GM12878 (cell line): ENCODE results near the gene GNAZ. TPM values are rescaled to one million over a fixed set of nuclear protein-coding genes. Genes with fewer than 3 reads are reported as not detected.

Experiments
- ATAC-seq: fragments of 200-7000 bp; cut with Tn5 transposase; 3 replicates; pipeline ENCODE4 v1.9.1; 2020; ENCODE audit warnings: mild to moderate bottlenecking, moderate library complexity
- BruUV-seq: library from RNA; stranded (reverse); fragments of 400-500 nt; replicated peaks from 2 replicates; lab custom pipeline; 2021; lab: Mats Ljungman, UMichigan
- CTCF ChIA-PET: fragments of 300-600 bp; sonication (Branson Sonifier 250); formaldehyde crosslinking; extraction: SDS; loops from one replicate; lab custom pipeline; 2021; ENCODE audit warnings: inconsistent platforms; lab: Yijun Ruan, JAX
- POLR2A ChIA-PET: fragments of 350-600 bp; formaldehyde crosslinking; extraction: SDS; loops from one replicate; lab custom pipeline; 2021; ENCODE audit warnings: inconsistent platforms; lab: Charles Lee
- RAD21 ChIA-PET: fragments of 300-600 bp; sonication (Branson Sonifier 250); formaldehyde crosslinking; loops from one replicate; lab custom pipeline; 2023; ENCODE audit warnings: antibody characterized with exemption; ENCODE audit not compliant: unreplicated experiment; lab: Charles Lee
- SMC1A ChIA-PET: fragments of 300-600 bp; sonication (Branson Sonifier 250); formaldehyde crosslinking; loops from one replicate; lab custom pipeline; 2023; ENCODE audit not compliant: unreplicated experiment, uncharacterized antibody; lab: Charles Lee
- DNase-seq: peaks from one replicate; pipeline ENCODE4 v3.0.0-alpha.2; 2011; ENCODE audit warnings: low read depth, low spot score
- FAIRE-seq: peaks from 3 replicates; lab custom pipeline; 2011; peaks lifted over from hg19 to GRCh38; lab: Jason Lieb, UNC
- H2AFZ ChIP-seq: 2 replicates; pipeline ENCODE4 v1.6.0; 2011; ENCODE audit warnings: low read depth, low read length, control low read depth; ENCODE audit not compliant: control insufficient read depth
- H3K27ac ChIP-seq: 2 replicates; pipeline ENCODE4 v1.5.1; 2011; ENCODE audit warnings: control low read depth; ENCODE audit not compliant: control insufficient read depth, insufficient read depth
- H3K27me3 ChIP-seq, 2 experiments: replicated peaks in 1 of 2; 2 replicates each; pipeline versions ENCODE4 v1.6.0 to v1.6.1; 2011; ENCODE audit warnings: low read length in 1 of 2; ENCODE audit not compliant: control insufficient read depth in 2 of 2, insufficient read depth in 2 of 2
- H3K36me3 ChIP-seq, 2 experiments: 2 replicates each; pipeline ENCODE4 v1.5.1; 2011; ENCODE audit warnings: low read length in 1 of 2; ENCODE audit not compliant: control insufficient read depth in 2 of 2, insufficient read depth in 2 of 2
- H3K4me1 ChIP-seq: 2 replicates; pipeline ENCODE4 v1.6.1; 2011; ENCODE audit warnings: mild to moderate bottlenecking, low read length, moderate library complexity, mixed read lengths; ENCODE audit not compliant: control insufficient read depth, insufficient read depth
- H3K4me2 ChIP-seq: 2 replicates; pipeline ENCODE4 v1.6.0; 2011; ENCODE audit warnings: control low read depth; ENCODE audit not compliant: control insufficient read depth, insufficient read depth
- H3K4me3 ChIP-seq: fragments of 200-600 bp; sonication (generic); 2 replicates; pipeline ENCODE4 v1.5.1; 2016
- H3K79me2 ChIP-seq: 2 replicates; pipeline ENCODE4 v1.6.0; 2011; ENCODE audit warnings: low read length; ENCODE audit not compliant: control insufficient read depth, insufficient read depth
- H3K9ac ChIP-seq: 2 replicates; pipeline ENCODE4 v1.8.0; 2011; ENCODE audit warnings: low read length, control low read depth, mixed read lengths; ENCODE audit not compliant: control insufficient read depth, insufficient read depth
- H3K9me3 ChIP-seq: replicated peaks from 3 replicates; pipeline ENCODE4 v1.5.1; 2011; ENCODE audit warnings: mild to moderate bottlenecking, low read length; ENCODE audit not compliant: control insufficient read depth, insufficient read depth
- H4K20me1 ChIP-seq: 2 replicates; pipeline ENCODE4 v1.6.0; 2011; ENCODE audit not compliant: control insufficient read depth, insufficient read depth
- BACH1 ChIP-seq: fragments of 450-650 bp; IDR thresholded peaks from 2 replicates; pipeline ENCODE4 v1.6.1; 2017; ENCODE audit warnings: mild to moderate bottlenecking, borderline replicate concordance
- BCL3 ChIP-seq: IDR thresholded peaks from 2 replicates; pipeline ENCODE4 v1.6.1; 2011; ENCODE audit warnings: borderline replicate concordance, low read depth, mild to moderate bottlenecking, moderate library complexity, low read length; ENCODE audit not compliant: insufficient read depth, poor library complexity, severe bottlenecking
- E2F4 ChIP-seq: IDR thresholded peaks from 2 replicates; pipeline ENCODE4 v1.6.1; 2012; ENCODE audit warnings: low read depth, low read length, improper control_type of control experiment
- FOXM1 ChIP-seq: IDR thresholded peaks from 2 replicates; pipeline ENCODE4 v1.6.1; 2012; ENCODE audit warnings: low read depth, mild to moderate bottlenecking, inconsistent platforms, low read length, moderate library complexity
- HDGF ChIP-seq: fragments of 450-650 bp; IDR thresholded peaks from 2 replicates; pipeline ENCODE4 v1.6.1; 2016; ENCODE audit warnings: antibody characterized with exemption
- MAX ChIP-seq: IDR thresholded peaks from 2 replicates; pipeline ENCODE4 v1.6.1; 2012; ENCODE audit warnings: low read depth, low read length, improper control_type of control experiment
- MTA3 ChIP-seq: IDR thresholded peaks from 2 replicates; pipeline ENCODE4 v1.6.1; 2012; ENCODE audit warnings: low read length, inconsistent platforms, borderline replicate concordance
- RAD21 ChIP-seq: IDR thresholded peaks from 2 replicates; pipeline ENCODE4 v1.6.1; 2011; ENCODE audit warnings: mild to moderate bottlenecking, low read depth, low read length, moderate library complexity; ENCODE audit not compliant: insufficient read depth
- TCF7 ChIP-seq: IDR thresholded peaks from 2 replicates; pipeline ENCODE4 v1.6.1; 2014; ENCODE audit warnings: antibody characterized with exemption, borderline replicate concordance
- YBX1 ChIP-seq: fragments of 450-650 bp; IDR thresholded peaks from 2 replicates; pipeline ENCODE4 v1.6.1; 2016; ENCODE audit warnings: antibody characterized with exemption
- ZNF384 ChIP-seq: IDR thresholded peaks from 2 replicates; pipeline ENCODE4 v1.6.1; 2012; ENCODE audit warnings: low read depth, mild to moderate bottlenecking, low read length, improper control_type of control experiment, borderline replicate concordance
- WGBS: methylation state at CpG from one replicate; pipeline ENCODE4 v1.1.6; 2016; ENCODE audit warnings: low lambda C conversion rate; ENCODE audit not compliant: insufficient replicate concordance, insufficient coverage; ENCODE audit errors: missing lambda C conversion rate; 5-methylcytosine and 5-hydroxymethylcytosine counted together
- in situ Hi-C: fragments of 300-500 bp; cut with MboI; formaldehyde crosslinking; loops from 9 replicates; pipeline ENCODE4 v1.14.3; 2018; ENCODE audit warnings: mixed read lengths
- intact Hi-C: fragments of 100-400 bp; cut with micrococcal nuclease; formaldehyde crosslinking; loops from one replicate; pipeline ENCODE4 v1.14.2; 2022; ENCODE audit not compliant: unreplicated experiment
- polyA plus RNA-seq, 11 experiments: library from polyadenylated mRNA; depleted of rRNA in 4 of 11; unstranded in 6 of 11; stranded (reverse) in 5 of 11; fragments of >200 nt; fragmentation: Nextera tagmentation in 4 of 11; fragmentation: Illumina TruSeq in 1 of 11; extraction: Ambion mirVana in 4 of 11; extraction: Trizol in 1 of 11; gene quantifications; 1 replicate in 1 of 11; 2 replicates in 10 of 11; pipeline versions ENCODE4 v1.2.1 to v1.2.3, GENCODE V29; 2011 to 2016; ENCODE audit warnings: inconsistent platforms in 2 of 11, missing spikeins in 2 of 11, low read depth in 1 of 11
- total RNA-seq, 4 experiments: library from RNA; depleted of rRNA in 3 of 4; stranded (reverse); fragments of >200 nt in 3 of 4; fragmentation: Illumina TruSeq in 1 of 4; extraction: Trizol in 1 of 4; gene quantifications; 2 replicates each; pipeline versions ENCODE4 v1.2.1 to v1.2.3, GENCODE V29; 2013 to 2021

The GNAZ gene
- total and polyA plus RNA-seq, 10 of the 15 experiments (the other 5 are each of a cell fraction or from before 2014, with no cell fraction given), result 0.09 to 1.0 (median 0.44) TPM; not detected in 1

- no peak for DNase-seq
- in situ Hi-C loops, result no loop called here
- no peak overlapping the region for H3K4me2 ChIP-seq
- no peak overlapping the region for H3K27ac ChIP-seq
- WGBS, result 37% methylated on average over 2 of the region's 2 CpGs
- H3K9me3 ChIP-seq, result no peaks in the 10 kb centered on the region
- no TSS peak for BruUV-seq
- TF ChIP-seq YBX1, result no peak
- TF ChIP-seq E2F4, result no peak
- TF ChIP-seq FOXM1, result no peak
- TF ChIP-seq ZNF384, result no peak
- no peak for TF ChIP-seq RAD21
- TF ChIP-seq BCL3, result no peak
- no peak for TF ChIP-seq TCF7
- TF ChIP-seq HDGF, result no peak
- TF ChIP-seq MAX, result no peak
- no peak for TF ChIP-seq BACH1
- TF ChIP-seq MTA3, result no peak
- TF ChIP-seq, all 136 proteins: peak for 0
- intact Hi-C loops, result no loop called here
- SMC1A ChIA-PET, result interaction anchor here (1.1 to 1.8 kb wide), 2 partner anchors 12 to 23 kb away, joined by 4 read pairs; no protein-coding TSS in a partner anchor
- FAIRE-seq (no peak), ATAC-seq (no peak)
- Histone ChIP-seq H3K36me3 (no peaks in the 10 kb centered on the region), H4K20me1 (no peaks in the 10 kb centered on the region), H3K9ac (no peak overlapping the region), H3K4me3 (no peak overlapping the region), H3K79me2 (no peaks in the 10 kb centered on the region), H2AFZ (no peak overlapping the region), H3K4me1 (no peaks in the 10 kb centered on the region), H3K27me3 (no peaks in the 10 kb centered on the region)
- RAD21 ChIA-PET, result interaction anchor here (1.1 kb wide), 1 partner anchor 11 kb away, joined by 4 read pairs; no protein-coding TSS in a partner anchor
- POLR2A ChIA-PET, result no interaction called here
- CTCF ChIA-PET, result interaction anchor here (1.3 to 1.9 kb wide), 2 partner anchors 11 to 63 kb away, joined by 3 to 6 read pairs; no protein-coding TSS in a partner anchor
Measured at GRCh38 chr22:23023294-23023693, 47.0 kb upstream of the GNAZ start.
